Measurements from ENCODE around the gene BCR.

The BCR gene

DNA sequence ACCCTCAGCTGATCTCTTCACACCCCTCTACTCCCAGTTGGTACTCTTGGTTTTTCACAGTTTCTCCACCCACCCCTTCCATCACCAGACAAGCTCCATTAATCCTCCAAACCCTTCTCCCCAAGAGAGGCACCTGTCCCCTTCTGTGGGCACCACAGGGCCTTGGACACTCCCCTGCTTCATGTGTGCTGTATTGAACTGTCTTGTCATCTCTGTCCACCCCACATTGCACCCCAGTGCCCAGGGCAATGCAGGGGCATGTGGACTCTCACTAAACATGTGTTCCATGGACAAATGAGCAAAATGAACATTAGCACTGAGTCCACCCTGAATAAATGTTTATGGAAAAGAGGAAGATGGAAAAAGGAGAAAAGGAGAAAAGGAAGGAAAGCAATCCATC is 181.4 kb downstream of the BCR start:
- TF ChIP-seq CTCF (IDR thresholded peaks at IDR 0.05; ENCODE audit: insufficient read depth, low read length, poor library complexity, severe bottlenecking): no peak
- no peak for TF ChIP-seq EZH2phosphoT487 (conservative IDR thresholded peaks at IDR 0.05; ENCODE audit: low read length)
- Histone ChIP-seq H2AFZ (ENCODE audit: low read depth, low read length, severe bottlenecking) (no peak overlapping the region), H3K27ac (ENCODE audit: low read depth, low read length) (no peak overlapping the region), H3K4me3 (ENCODE audit: insufficient read depth, low read length, poor library complexity, severe bottlenecking) (no peak overlapping the region), H3K9ac (ENCODE audit: low read length) (no peak overlapping the region), H4K20me1 (ENCODE audit: low read depth, low read length) (no peaks in the 10 kb centered on the region), H3K9me2 (replicated peaks; ENCODE audit: insufficient read depth, low read length) (no peaks in the 10 kb centered on the region), H3F3A (ENCODE audit: insufficient read depth) (no peaks in the 10 kb centered on the region), H3K4me2 (ENCODE audit: low read depth, low read length, poor library complexity, severe bottlenecking) (no peak overlapping the region), H3K27me3 (ENCODE audit: low read length) (no peaks in the 10 kb centered on the region), H3K79me2 (ENCODE audit: insufficient read depth, low read length) (no peaks in the 10 kb centered on the region), H3K36me3 (ENCODE audit: low read length) (no peaks in the 10 kb centered on the region), H3K9me3 (ENCODE audit: insufficient read depth, low read length) (no peaks in the 10 kb centered on the region)

DNA sequence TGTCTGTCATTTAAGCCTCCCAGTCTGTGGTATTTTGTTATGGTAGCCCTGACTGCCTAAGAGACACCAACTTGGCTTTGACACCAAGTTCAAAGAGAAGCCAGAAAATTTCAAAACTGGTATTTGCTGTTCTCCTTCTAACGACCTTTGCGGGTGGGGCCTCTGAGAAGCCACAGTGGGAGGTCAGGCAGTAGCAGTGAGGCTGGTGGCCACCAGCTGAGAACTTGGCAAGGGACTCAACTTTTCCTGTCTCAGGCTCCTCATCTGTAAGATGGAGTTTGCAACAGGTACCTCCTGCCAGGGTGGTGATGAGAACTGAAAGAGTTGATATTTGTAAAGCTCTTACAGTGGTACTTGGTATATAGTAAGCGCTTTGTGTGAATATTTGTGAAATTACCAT is 183.4 kb downstream of the BCR start:
- no peaks in the 10 kb centered on the region for H3K27me3 ChIP-seq (ENCODE audit: low read length)
- H3K9ac ChIP-seq (ENCODE audit: low read length): no peak overlapping the region
- H3K9me3 ChIP-seq (ENCODE audit: insufficient read depth, low read length): no peaks in the 10 kb centered on the region
- H3F3A ChIP-seq (ENCODE audit: insufficient read depth): no peaks in the 10 kb centered on the region
- H4K20me1 ChIP-seq (ENCODE audit: low read depth, low read length): no peaks in the 10 kb centered on the region
- H3K9me2 ChIP-seq (replicated peaks; ENCODE audit: insufficient read depth, low read length): no peaks in the 10 kb centered on the region
- no peak overlapping the region for H3K4me2 ChIP-seq (ENCODE audit: low read depth, low read length, poor library complexity, severe bottlenecking)
- H3K4me3 ChIP-seq (ENCODE audit: insufficient read depth, low read length, poor library complexity, severe bottlenecking): no peak overlapping the region
- H3K79me2 ChIP-seq (ENCODE audit: insufficient read depth, low read length): no peaks in the 10 kb centered on the region
- H2AFZ ChIP-seq (ENCODE audit: low read depth, low read length, severe bottlenecking): no peak overlapping the region
- H3K36me3 ChIP-seq (ENCODE audit: low read length): no peaks in the 10 kb centered on the region
- TF ChIP-seq EZH2phosphoT487 (conservative IDR thresholded peaks at IDR 0.05; ENCODE audit: low read length) (no peak), CTCF (IDR thresholded peaks at IDR 0.05; ENCODE audit: insufficient read depth, low read length, poor library complexity, severe bottlenecking) (no peak)
- H3K27ac ChIP-seq (ENCODE audit: low read depth, low read length): no peak overlapping the region

DNA sequence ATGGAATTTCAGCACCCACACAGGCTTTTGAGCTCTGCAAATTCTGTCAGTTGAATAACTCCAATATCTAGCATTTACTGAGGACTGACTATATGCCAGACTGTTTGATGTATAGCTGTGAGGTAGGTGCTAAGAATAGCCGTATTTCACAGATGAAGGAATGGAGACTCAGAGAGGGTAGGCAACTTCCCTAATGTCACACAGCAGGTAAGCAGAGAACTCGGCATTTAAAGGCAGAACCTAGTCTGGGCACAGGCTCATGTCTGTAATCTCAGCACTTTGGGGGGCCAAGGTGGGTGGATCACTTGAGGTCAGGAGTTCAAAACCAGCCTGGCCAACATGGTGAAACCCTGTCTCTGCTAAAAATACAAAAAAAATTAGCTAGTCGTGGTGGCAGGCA is 184.1 kb downstream of the BCR start:
- no peaks in the 10 kb centered on the region for H3K9me2 ChIP-seq (replicated peaks; ENCODE audit: insufficient read depth, low read length)
- no peak overlapping the region for H3K27ac ChIP-seq (ENCODE audit: low read depth, low read length)
- no peaks in the 10 kb centered on the region for H4K20me1 ChIP-seq (ENCODE audit: low read depth, low read length)
- no peak overlapping the region for H3K9ac ChIP-seq (ENCODE audit: low read length)
- no peak for TF ChIP-seq CTCF (IDR thresholded peaks at IDR 0.05; ENCODE audit: insufficient read depth, low read length, poor library complexity, severe bottlenecking)
- TF ChIP-seq EZH2phosphoT487 (conservative IDR thresholded peaks at IDR 0.05; ENCODE audit: low read length): no peak
- no peak overlapping the region for H3K4me2 ChIP-seq (ENCODE audit: low read depth, low read length, poor library complexity, severe bottlenecking)
- no peaks in the 10 kb centered on the region for H3K27me3 ChIP-seq (ENCODE audit: low read length)
- no peaks in the 10 kb centered on the region for H3F3A ChIP-seq (ENCODE audit: insufficient read depth)
- no peaks in the 10 kb centered on the region for H3K36me3 ChIP-seq (ENCODE audit: low read length)
- no peaks in the 10 kb centered on the region for H3K9me3 ChIP-seq (ENCODE audit: insufficient read depth, low read length)
- no peak overlapping the region for H2AFZ ChIP-seq (ENCODE audit: low read depth, low read length, severe bottlenecking)
- H3K4me3 ChIP-seq (ENCODE audit: insufficient read depth, low read length, poor library complexity, severe bottlenecking): no peak overlapping the region
- no peaks in the 10 kb centered on the region for H3K79me2 ChIP-seq (ENCODE audit: insufficient read depth, low read length)

DNA sequence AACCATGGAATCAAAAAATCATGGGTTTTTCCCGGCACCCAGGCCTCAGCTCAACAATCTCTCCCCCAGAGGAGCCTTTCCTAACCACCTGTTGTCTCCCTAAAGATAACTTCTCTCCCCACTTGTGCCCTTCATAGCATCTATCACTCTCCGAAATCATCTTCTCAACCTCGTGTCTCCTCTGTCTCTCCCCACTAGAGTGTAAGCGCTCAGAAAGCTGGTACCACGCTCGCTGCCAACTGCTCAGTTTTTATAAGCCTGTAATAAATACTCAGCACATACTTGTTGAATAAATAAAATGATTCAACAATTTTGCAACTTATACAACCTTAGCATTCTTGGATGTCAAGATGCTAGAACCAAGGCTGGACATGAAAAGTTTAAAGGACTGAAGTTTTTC is 185.2 kb downstream of the BCR start:
- H3K36me3 ChIP-seq (ENCODE audit: low read length): no peaks in the 10 kb centered on the region
- no peaks in the 10 kb centered on the region for H4K20me1 ChIP-seq (ENCODE audit: low read depth, low read length)
- no peaks in the 10 kb centered on the region for H3F3A ChIP-seq (ENCODE audit: insufficient read depth)
- H3K79me2 ChIP-seq (ENCODE audit: insufficient read depth, low read length): no peaks in the 10 kb centered on the region
- no peaks in the 10 kb centered on the region for H3K9me3 ChIP-seq (ENCODE audit: insufficient read depth, low read length)
- H3K4me2 ChIP-seq (ENCODE audit: low read depth, low read length, poor library complexity, severe bottlenecking): no peak overlapping the region
- H2AFZ ChIP-seq (ENCODE audit: low read depth, low read length, severe bottlenecking): no peak overlapping the region
- no peaks in the 10 kb centered on the region for H3K27me3 ChIP-seq (ENCODE audit: low read length)
- no peaks in the 10 kb centered on the region for H3K9me2 ChIP-seq (replicated peaks; ENCODE audit: insufficient read depth, low read length)
- H3K27ac ChIP-seq (ENCODE audit: low read depth, low read length): no peak overlapping the region
- no peak overlapping the region for H3K4me3 ChIP-seq (ENCODE audit: insufficient read depth, low read length, poor library complexity, severe bottlenecking)
- TF ChIP-seq CTCF (IDR thresholded peaks at IDR 0.05; ENCODE audit: insufficient read depth, low read length, poor library complexity, severe bottlenecking) (no peak), EZH2phosphoT487 (conservative IDR thresholded peaks at IDR 0.05; ENCODE audit: low read length) (no peak)
- no peak overlapping the region for H3K9ac ChIP-seq (ENCODE audit: low read length)
